ENCODE data around the gene GLT8D2. TPM values are rescaled to one million over a fixed set of nuclear protein-coding genes. Genes with fewer than 3 reads are reported as not detected.

Gene GLT8D2
- total and polyA plus RNA-seq, 2 experiments from 2014 or later: 4.2 to 8.5 TPM

DNA sequence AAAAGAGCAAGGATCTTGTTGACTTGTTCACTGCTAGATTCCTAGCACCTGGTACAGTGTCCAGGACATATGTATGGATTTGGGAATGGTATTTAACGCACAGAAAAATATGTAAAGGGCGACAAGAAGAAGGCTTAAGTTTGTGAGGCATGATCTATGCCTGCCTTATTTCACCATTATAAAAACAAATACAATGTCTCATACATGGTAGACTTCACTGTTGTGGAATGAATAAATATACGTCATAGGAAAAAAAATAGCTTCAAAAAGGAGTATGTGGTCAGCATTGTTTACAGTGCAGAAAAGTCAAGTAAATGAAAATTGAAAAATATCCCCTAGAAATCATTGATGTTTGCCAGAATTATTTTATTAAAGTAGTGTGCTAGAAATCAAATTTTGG, 44.3 kb upstream of the GLT8D2 start (continued):
- TF ChIP-seq CTCF (conservative IDR thresholded peaks at IDR 0.05; ENCODE audit: low read depth in 2 of 2): no peak
- no peak for TF ChIP-seq NANOG (IDR thresholded peaks at IDR 0.05; ENCODE audit: borderline replicate concordance)
- TF ChIP-seq, protein P1, sequence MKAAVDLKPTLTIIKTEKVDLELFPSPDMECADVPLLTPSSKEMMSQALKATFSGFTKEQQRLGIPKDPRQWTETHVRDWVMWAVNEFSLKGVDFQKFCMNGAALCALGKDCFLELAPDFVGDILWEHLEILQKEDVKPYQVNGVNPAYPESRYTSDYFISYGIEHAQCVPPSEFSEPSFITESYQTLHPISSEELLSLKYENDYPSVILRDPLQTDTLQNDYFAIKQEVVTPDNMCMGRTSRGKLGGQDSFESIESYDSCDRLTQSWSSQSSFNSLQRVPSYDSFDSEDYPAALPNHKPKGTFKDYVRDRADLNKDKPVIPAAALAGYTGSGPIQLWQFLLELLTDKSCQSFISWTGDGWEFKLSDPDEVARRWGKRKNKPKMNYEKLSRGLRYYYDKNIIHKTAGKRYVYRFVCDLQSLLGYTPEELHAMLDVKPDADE (IDR thresholded peaks at IDR 0.05): no peak
- no peak for TF ChIP-seq STAT1 (IDR thresholded peaks at IDR 0.05; ENCODE audit: unreplicated experiment)
- TF ChIP-seq ZNF114 (CRISPR knock-in tag; IDR thresholded peaks at IDR 0.05): no peak
- no peak for TF ChIP-seq POLR2AphosphoS5 (IDR thresholded peaks at IDR 0.05; ENCODE audit: low read depth)
- TF ChIP-seq EZH2phosphoT487 (IDR thresholded peaks at IDR 0.05; ENCODE audit: unreplicated experiment): no peak
- no peak for TF ChIP-seq JUNB (IDR thresholded peaks at IDR 0.05; ENCODE audit: unreplicated experiment)
- TF ChIP-seq ZNF331 (CRISPR knock-in tag; IDR thresholded peaks at IDR 0.05; ENCODE audit: low read depth): no peak

- Mint-ChIP-seq H3K27me3 (ENCODE audit: insufficient read depth, low read depth, poor library complexity) (no peaks in the 10 kb centered on the region), H3K36me3 (ENCODE audit: low read depth) (no peaks in the 10 kb centered on the region), H3K4me1 (no peaks in the 10 kb centered on the region), H3K9me3 (no peaks in the 10 kb centered on the region), H3K4me3 (no peak overlapping the region), H3K27ac (no peak overlapping the region)
- Histone ChIP-seq H3K27ac (ENCODE audit: low read depth) (no peak overlapping the region), H3K36me3 (ENCODE audit: insufficient read depth) (no peaks in the 10 kb centered on the region), H3K9me2 (ENCODE audit: insufficient read depth) (no peaks in the 10 kb centered on the region), H3K27me3 (ENCODE audit: insufficient read depth) (no peaks in the 10 kb centered on the region), H3K4me1 (ENCODE audit: insufficient read depth) (no peaks in the 10 kb centered on the region), H3F3A (replicated peaks; ENCODE audit: low read depth) (no peaks in the 10 kb centered on the region), H4K20me1 (replicated peaks; ENCODE audit: insufficient read depth) (no peaks in the 10 kb centered on the region), H2AFZ (no peak overlapping the region), H3K79me2 (replicated peaks; ENCODE audit: insufficient read depth) (no peaks in the 10 kb centered on the region), H3K4me3 (no peak overlapping the region), H3K4me2 (no peak overlapping the region)
- ATAC-seq: peak; percentile 52
- no peak for DNase-seq (ENCODE audit: low spot score)
- no peak for TF ChIP-seq ZNF114 (CRISPR knock-in tag; IDR thresholded peaks at IDR 0.05)
- no peak for TF ChIP-seq CREB1 (CRISPR knock-in tag; IDR thresholded peaks at IDR 0.05; ENCODE audit: low read depth)
- TF ChIP-seq NANOG (IDR thresholded peaks at IDR 0.05; ENCODE audit: borderline replicate concordance): no peak
- TF ChIP-seq, protein P1 (IDR thresholded peaks at IDR 0.05): no peak
- TF ChIP-seq EZH2phosphoT487 (IDR thresholded peaks at IDR 0.05; ENCODE audit: unreplicated experiment): no peak
- TF ChIP-seq EZH2 (IDR thresholded peaks at IDR 0.05; ENCODE audit: low read depth, unreplicated experiment): no peak
- TF ChIP-seq POLR2AphosphoS5 (IDR thresholded peaks at IDR 0.05; ENCODE audit: low read depth): no peak
- TF ChIP-seq REST (IDR thresholded peaks at IDR 0.05; ENCODE audit: unreplicated experiment): no peak
- TF ChIP-seq STAT1 (IDR thresholded peaks at IDR 0.05; ENCODE audit: unreplicated experiment): no peak
- no peak for TF ChIP-seq JUNB (IDR thresholded peaks at IDR 0.05; ENCODE audit: unreplicated experiment)
- no peak for TF ChIP-seq CTCF (conservative IDR thresholded peaks at IDR 0.05; ENCODE audit: low read depth in 2 of 2)
- TF ChIP-seq ZNF331 (CRISPR knock-in tag; IDR thresholded peaks at IDR 0.05; ENCODE audit: low read depth): no peak
These were observed 41.1 kb upstream of the GLT8D2 start for GRCh38 chr12:104091136-104091535.
